Measurements from ENCODE around the gene IL36A.

The IL36A gene

GRCh38 chr2:113050921-113051895 lies 45.9 kb downstream of the IL36A start:
- DNase-seq (ENCODE audit: low read depth in 3 of 3): no peak

GRCh38 chr2:113052396-113052917 lies 47.2 kb downstream of the IL36A start, which contains the start of gene IL36B:
IL36B (minus strand) TSS chr2:113052867.
- no peak for DNase-seq (ENCODE audit: low read depth in 3 of 3)

GRCh38 chr2:113053666-113054065 lies 48.4 kb downstream of the IL36A start:
- no peak for DNase-seq (ENCODE audit: low read depth in 3 of 3)

GRCh38 chr2:113054066-113054465 lies 48.8 kb downstream of the IL36A start:
- no peak for DNase-seq (ENCODE audit: low read depth in 3 of 3)

- DNase-seq (ENCODE audit: low read depth in 3 of 3): no peak
Measured at GRCh38 chr2:113056521-113056920, 51.3 kb downstream of the IL36A start.

- DNase-seq (ENCODE audit: low read depth in 3 of 3): no peak
Measured at GRCh38 chr2:113057117-113057516, 51.9 kb downstream of the IL36A start.
